ENCODE data around the gene SPEF2.

DNA sequence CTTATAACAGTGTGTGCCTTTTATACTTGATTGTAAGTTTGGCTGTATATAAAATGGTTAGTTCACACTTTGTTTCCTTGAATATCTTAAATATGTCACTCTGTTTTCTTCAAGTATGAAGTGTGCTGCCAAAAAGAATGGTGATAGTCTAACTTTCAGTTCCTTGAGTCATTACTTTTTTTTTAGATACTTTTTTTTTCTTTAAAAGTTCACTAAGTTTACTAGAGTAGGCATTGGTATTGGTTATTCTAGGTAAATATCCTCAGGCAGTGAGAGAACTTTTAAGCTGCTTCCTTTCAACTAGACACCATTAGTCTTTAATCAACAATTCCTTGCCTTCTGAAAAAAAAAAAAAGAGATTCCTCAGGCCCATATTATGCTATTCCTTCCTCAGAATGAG lies 41.9 kb downstream of the SPEF2 start:
- TF ChIP-seq CTCF (IDR thresholded peaks at IDR 0.05) (no peak), EZH2 (IDR thresholded peaks at IDR 0.05; ENCODE audit: borderline replicate concordance, insufficient read depth, low read depth, low read length, poor library complexity, severe bottlenecking) (no peak)
